Cardiac muscle cell (in vitro differentiated cells and primary cell): Measurements from ENCODE around the gene PML. TPM values are rescaled to one million over a fixed set of nuclear protein-coding genes. Genes with fewer than 3 reads are reported as not detected.
A peak's percentile ranks its signal among the peaks of the same experiment; 100 is the strongest.
"Not testable (repeated sequence)": the region's sequence is repeated elsewhere in the genome, so short reads cannot be mapped to it uniquely, and the experiment has no call there.

Source experiments
- DNase-seq, 2 donors: peaks; one replicate each; pipeline versions ENCODE4 v3.0.0 to v3.0.0-alpha.2; 2010 to 2017; ENCODE audit warnings: low read depth in 1 of 2, low spot score in 1 of 2
- H3K27ac ChIP-seq: fragments of 200-600 bp; sonication (generic); 2 replicates; pipeline ENCODE4 v1.5.1; 2016
- H3K27me3 ChIP-seq: fragments of 200-600 bp; sonication (generic); 2 replicates; pipeline ENCODE4 v1.6.0; 2016; ENCODE audit warnings: control low read depth
- H3K36me3 ChIP-seq: fragments of 200-600 bp; sonication (generic); 2 replicates; pipeline ENCODE4 v1.5.1; 2016; ENCODE audit warnings: control low read depth
- H3K4me1 ChIP-seq: fragments of 200-600 bp; sonication (generic); 2 replicates; pipeline ENCODE4 v1.8.1; 2017; ENCODE audit warnings: low read depth, mild to moderate bottlenecking, mixed run types
- H3K4me3 ChIP-seq: fragments of 200-600 bp; sonication (generic); 2 replicates; pipeline ENCODE4 v1.5.1; 2016; ENCODE audit warnings: mild to moderate bottlenecking
- H3K9me3 ChIP-seq: fragments of 200-600 bp; sonication (generic); 2 replicates; pipeline ENCODE4 v1.5.1; 2017; ENCODE audit warnings: low read depth, mild to moderate bottlenecking, control low read depth
- polyA plus RNA-seq: library from polyadenylated mRNA; unstranded; fragments of >200 nt; fragmentation: Nextera tagmentation; extraction: Ambion mirVana; gene quantifications from 2 replicates; pipeline ENCODE4 v1.2.1, GENCODE V29; 2016
- total RNA-seq: library from RNA; depleted of rRNA; stranded (reverse); fragments of >200 nt; gene quantifications from 2 replicates; pipeline ENCODE4 v1.2.3, GENCODE V29; 2016
- TF ChIP-seq, protein P1 (sequence below): IDR thresholded peaks from 2 replicates; pipeline ENCODE4 v1.5.1; 2012; ENCODE audit warnings: low read depth, mild to moderate bottlenecking, low read length

The PML gene
- total and polyA plus RNA-seq, 2 experiments from 2014 or later: 21.9 to 40.4 TPM

DNA sequence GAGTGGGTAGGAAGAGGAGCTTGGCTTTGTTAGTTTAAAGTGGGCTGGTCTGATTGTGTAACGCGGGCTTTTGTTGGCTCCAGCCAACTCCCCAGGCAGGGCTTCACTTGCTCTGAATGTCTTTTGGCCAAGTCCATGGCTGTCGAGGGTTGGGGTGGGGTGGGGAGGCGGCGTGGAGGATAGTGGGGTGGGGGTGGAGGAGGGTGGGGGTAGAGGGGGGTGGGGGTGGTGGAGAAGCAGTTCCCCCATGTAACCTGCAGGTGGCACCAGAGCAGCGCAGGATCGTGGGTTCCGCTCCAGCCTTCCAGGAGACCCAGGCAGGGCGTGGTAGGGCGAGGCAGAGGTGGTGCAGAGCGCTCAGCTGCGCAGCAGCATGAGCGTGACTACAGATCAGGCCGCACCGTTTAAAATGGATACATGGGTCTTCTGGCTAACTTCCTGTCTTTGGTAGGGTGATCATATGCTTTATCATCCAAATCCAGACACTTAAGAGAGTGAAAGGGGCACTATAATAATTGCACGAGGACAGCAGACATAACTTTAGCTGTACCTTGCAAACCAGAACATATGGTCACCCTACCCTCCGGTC is 59.5 kb downstream of the PML start:
- no peaks in the 10 kb centered on the region for H3K36me3 ChIP-seq
- no peak overlapping the region for H3K4me3 ChIP-seq
- TF ChIP-seq, protein P1, sequence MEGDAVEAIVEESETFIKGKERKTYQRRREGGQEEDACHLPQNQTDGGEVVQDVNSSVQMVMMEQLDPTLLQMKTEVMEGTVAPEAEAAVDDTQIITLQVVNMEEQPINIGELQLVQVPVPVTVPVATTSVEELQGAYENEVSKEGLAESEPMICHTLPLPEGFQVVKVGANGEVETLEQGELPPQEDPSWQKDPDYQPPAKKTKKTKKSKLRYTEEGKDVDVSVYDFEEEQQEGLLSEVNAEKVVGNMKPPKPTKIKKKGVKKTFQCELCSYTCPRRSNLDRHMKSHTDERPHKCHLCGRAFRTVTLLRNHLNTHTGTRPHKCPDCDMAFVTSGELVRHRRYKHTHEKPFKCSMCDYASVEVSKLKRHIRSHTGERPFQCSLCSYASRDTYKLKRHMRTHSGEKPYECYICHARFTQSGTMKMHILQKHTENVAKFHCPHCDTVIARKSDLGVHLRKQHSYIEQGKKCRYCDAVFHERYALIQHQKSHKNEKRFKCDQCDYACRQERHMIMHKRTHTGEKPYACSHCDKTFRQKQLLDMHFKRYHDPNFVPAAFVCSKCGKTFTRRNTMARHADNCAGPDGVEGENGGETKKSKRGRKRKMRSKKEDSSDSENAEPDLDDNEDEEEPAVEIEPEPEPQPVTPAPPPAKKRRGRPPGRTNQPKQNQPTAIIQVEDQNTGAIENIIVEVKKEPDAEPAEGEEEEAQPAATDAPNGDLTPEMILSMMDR: peak; percentile 58
- no peaks in the 10 kb centered on the region for H3K4me1 ChIP-seq
- peak; percentile 80 to 96 for DNase-seq
- no peak overlapping the region for H3K27ac ChIP-seq
- peaks cover 11% of the 10 kb centered on the region for H3K27me3 ChIP-seq
- no peaks in the 10 kb centered on the region for H3K9me3 ChIP-seq

GRCh38 chr15:74055804-74056203 is 61.3 kb downstream of the PML start:
- Histone ChIP-seq H3K4me3 (no peak overlapping the region), H3K9me3 (no peaks in the 10 kb centered on the region), H3K27me3 (peaks cover 11% of the 10 kb centered on the region), H3K4me1 (no peaks in the 10 kb centered on the region), H3K27ac (no peak overlapping the region), H3K36me3 (no peaks in the 10 kb centered on the region)
- no peak for DNase-seq
- TF ChIP-seq, protein P1: no peak

DNA sequence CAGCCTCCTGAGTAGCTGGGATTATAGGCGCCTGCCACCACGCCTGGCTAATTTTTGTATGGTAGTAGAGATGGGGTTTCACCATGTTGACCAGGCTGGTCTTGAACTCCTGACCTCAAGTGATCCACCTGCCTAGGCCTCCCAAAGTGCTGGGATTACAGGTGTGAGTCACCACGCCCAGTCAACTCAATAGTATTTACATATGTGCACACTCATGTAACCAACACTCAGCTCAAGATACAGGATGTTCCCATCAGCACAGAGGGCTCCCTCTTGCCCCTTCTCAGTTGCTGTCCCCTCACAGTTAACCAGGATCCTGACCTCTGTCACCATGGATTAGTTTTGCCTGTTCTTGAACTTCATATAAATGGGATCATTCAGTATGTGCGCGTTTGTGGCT is 61.8 kb downstream of the PML start:
- not testable (repeated sequence) for H3K4me1 ChIP-seq, H3K9me3 ChIP-seq, DNase-seq

GRCh38 chr15:74059050-74059833 is 64.7 kb downstream of the PML start:
- not testable (repeated sequence) for H3K36me3 ChIP-seq, H3K27ac ChIP-seq, H3K4me3 ChIP-seq, DNase-seq, H3K27me3 ChIP-seq, H3K9me3 ChIP-seq, H3K4me1 ChIP-seq

More for the DNA sequence above, 61.8 kb downstream of the PML start:
- not testable (repeated sequence) for H3K36me3 ChIP-seq, H3K27ac ChIP-seq, H3K4me3 ChIP-seq
- H3K27me3 ChIP-seq: peaks cover 11% of the 10 kb centered on the region

- TF ChIP-seq, protein P1: no peak
Measured at GRCh38 chr15:74060251-74060650, 65.7 kb downstream of the PML start.

DNA sequence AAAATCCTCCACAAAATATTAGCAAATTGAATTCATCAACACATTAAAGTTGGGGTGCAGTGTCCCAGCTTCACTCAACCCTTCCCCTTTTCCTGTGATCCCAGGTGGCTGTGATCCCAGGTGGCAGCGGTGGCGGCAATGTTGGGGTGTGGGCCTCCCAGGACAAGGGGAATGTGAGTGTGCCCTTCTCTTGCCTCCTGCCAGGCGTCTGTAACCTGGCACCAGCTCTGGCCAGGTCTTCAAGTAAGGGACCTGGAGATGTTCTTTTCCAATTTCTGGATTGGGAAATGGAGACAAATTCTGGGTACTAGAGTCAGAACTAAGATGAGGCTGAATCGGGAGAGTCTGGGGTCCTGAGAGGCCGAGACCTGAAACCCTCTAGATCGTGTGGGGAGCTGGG is 67.7 kb downstream of the PML start:
- no peaks in the 10 kb centered on the region for H3K36me3 ChIP-seq
- H3K4me3 ChIP-seq: no peak overlapping the region
- peaks cover 2% of the 10 kb centered on the region for H3K27me3 ChIP-seq
- TF ChIP-seq, protein P1: no peak
- DNase-seq: no peak
- H3K9me3 ChIP-seq: no peaks in the 10 kb centered on the region
- no peaks in the 10 kb centered on the region for H3K4me1 ChIP-seq
- no peak overlapping the region for H3K27ac ChIP-seq

More at GRCh38 chr15:74060251-74060650, 65.7 kb downstream of the PML start:
- Histone ChIP-seq H3K9me3 (no peaks in the 10 kb centered on the region), H3K36me3 (no peaks in the 10 kb centered on the region), H3K27ac (no peak overlapping the region), H3K27me3 (peaks cover 3% of the 10 kb centered on the region), H3K4me3 (no peak overlapping the region), H3K4me1 (no peaks in the 10 kb centered on the region)
- no peak for DNase-seq
